ENCODE data around the gene RHOA.

The RHOA gene

GRCh38 chr3:49422379-49423248 is 10.8 kb upstream of the RHOA start, which contains the start of gene AMT:
Gene AMT (minus strand): TSS chr3:49422473. CDS start chr3:49422450, 23 bp downstream.
- Histone ChIP-seq H3K9ac (ENCODE audit: low read length) (no peak within 1 kb of the TSS), H3K4me3 (ENCODE audit: low read length) (peak within 1 kb of the TSS; percentile 63), H3K27me3 (ENCODE audit: control insufficient read depth, insufficient read depth, low read length) (no peaks in the 10 kb centered on the region), H3K36me3 (ENCODE audit: control insufficient read depth, insufficient read depth, low read length) (peaks cover 8% of the 10 kb centered on the region), H3K27ac (ENCODE audit: low read depth, low read length) (peak within 1 kb of the TSS; percentile 40), H3K4me1 (ENCODE audit: control insufficient read depth, insufficient read depth, low read length) (peaks cover 2% of the 10 kb centered on the region)

DNA sequence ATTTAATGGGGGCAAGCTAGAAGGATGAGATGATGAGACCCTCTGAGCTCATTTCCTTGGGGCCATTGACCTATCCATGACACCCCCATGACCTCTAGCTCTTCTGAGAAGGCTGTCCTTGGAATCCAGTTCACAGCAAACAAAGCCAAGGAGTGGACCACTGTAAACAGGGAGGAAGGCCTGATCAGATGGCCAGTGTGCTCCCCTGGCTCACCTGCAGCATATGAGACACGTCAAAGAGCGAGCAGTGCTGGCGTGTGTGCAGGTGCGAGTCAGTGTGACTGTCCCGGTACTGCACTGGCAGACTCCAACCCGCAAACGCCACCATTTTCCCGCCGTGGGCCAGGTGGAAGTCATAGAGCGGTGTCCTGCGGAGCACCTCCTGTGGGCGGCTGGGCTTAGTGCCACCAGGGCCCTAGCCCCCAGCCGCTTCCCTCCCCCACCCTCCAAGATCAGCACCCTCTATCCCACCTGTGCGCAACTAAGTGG is 10.2 kb upstream of the RHOA start:
- Histone ChIP-seq H3K27me3 (ENCODE audit: control insufficient read depth, insufficient read depth, low read length) (no peaks in the 10 kb centered on the region), H3K27ac (ENCODE audit: low read depth, low read length) (peak overlapping the region; percentile 40), H3K36me3 (ENCODE audit: control insufficient read depth, insufficient read depth, low read length) (peaks cover 8% of the 10 kb centered on the region), H3K4me3 (ENCODE audit: low read length) (peak overlapping the region; percentile 63), H3K9ac (ENCODE audit: low read length) (no peak overlapping the region), H3K4me1 (ENCODE audit: control insufficient read depth, insufficient read depth, low read length) (peaks cover 2% of the 10 kb centered on the region)

GRCh38 chr3:49417516-49418120 is 5.8 kb upstream of the RHOA start:
- Histone ChIP-seq H3K27ac (ENCODE audit: low read depth, low read length) (no peak overlapping the region), H3K27me3 (ENCODE audit: control insufficient read depth, insufficient read depth, low read length) (no peaks in the 10 kb centered on the region), H3K9ac (ENCODE audit: low read length) (no peak overlapping the region), H3K36me3 (ENCODE audit: control insufficient read depth, insufficient read depth, low read length) (peaks cover 3% of the 10 kb centered on the region), H3K4me1 (ENCODE audit: control insufficient read depth, insufficient read depth, low read length) (peaks cover 8% of the 10 kb centered on the region), H3K4me3 (ENCODE audit: low read length) (no peak overlapping the region)

GRCh38 chr3:49416867-49417266 is 5.1 kb upstream of the RHOA start:
- no peak overlapping the region for H3K9ac ChIP-seq (ENCODE audit: low read length)
- peaks cover 3% of the 10 kb centered on the region for H3K36me3 ChIP-seq (ENCODE audit: control insufficient read depth, insufficient read depth, low read length)
- H3K27ac ChIP-seq (ENCODE audit: low read depth, low read length): no peak overlapping the region
- H3K27me3 ChIP-seq (ENCODE audit: control insufficient read depth, insufficient read depth, low read length): no peaks in the 10 kb centered on the region
- peaks cover 7% of the 10 kb centered on the region for H3K4me1 ChIP-seq (ENCODE audit: control insufficient read depth, insufficient read depth, low read length)
- no peak overlapping the region for H3K4me3 ChIP-seq (ENCODE audit: low read length)

DNA sequence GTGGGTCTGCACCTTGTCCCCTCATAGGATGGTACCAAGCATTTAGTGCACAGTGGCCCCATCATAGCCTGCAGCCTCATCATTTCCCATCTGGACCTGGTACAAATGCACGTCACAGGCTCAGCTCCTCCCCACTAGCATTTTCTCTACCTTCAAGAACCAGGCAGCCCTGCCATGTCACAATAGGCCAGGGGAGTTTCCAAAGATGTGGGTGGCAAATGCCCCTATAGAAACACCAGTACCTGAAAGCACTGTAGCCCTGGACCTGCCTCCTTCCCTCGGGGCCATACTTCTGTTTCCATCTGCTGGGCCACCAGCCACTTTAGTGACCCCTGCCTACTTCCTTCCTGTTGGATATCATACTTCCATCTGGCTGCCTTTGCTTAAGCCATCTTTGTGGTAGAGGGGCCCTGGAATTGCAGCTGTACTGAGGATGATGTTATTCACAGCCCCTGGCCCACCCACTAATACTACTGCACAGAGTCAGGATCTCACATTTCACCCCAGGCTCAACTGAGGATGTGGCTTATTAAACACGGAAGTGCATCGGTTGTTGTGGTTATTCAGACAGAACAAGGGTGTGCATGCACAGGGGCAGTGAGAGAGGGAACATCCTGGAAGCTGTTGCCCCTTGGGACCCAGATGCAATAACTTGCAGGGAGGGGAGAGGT is 4.3 kb upstream of the RHOA start:
- H3K9ac ChIP-seq (ENCODE audit: low read length): no peak overlapping the region
- no peaks in the 10 kb centered on the region for H3K27me3 ChIP-seq (ENCODE audit: control insufficient read depth, insufficient read depth, low read length)
- H3K36me3 ChIP-seq (ENCODE audit: control insufficient read depth, insufficient read depth, low read length): peaks cover 3% of the 10 kb centered on the region
- H3K4me3 ChIP-seq (ENCODE audit: low read length): no peak overlapping the region
- H3K27ac ChIP-seq (ENCODE audit: low read depth, low read length): no peak overlapping the region
- peaks cover 7% of the 10 kb centered on the region for H3K4me1 ChIP-seq (ENCODE audit: control insufficient read depth, insufficient read depth, low read length)

DNA sequence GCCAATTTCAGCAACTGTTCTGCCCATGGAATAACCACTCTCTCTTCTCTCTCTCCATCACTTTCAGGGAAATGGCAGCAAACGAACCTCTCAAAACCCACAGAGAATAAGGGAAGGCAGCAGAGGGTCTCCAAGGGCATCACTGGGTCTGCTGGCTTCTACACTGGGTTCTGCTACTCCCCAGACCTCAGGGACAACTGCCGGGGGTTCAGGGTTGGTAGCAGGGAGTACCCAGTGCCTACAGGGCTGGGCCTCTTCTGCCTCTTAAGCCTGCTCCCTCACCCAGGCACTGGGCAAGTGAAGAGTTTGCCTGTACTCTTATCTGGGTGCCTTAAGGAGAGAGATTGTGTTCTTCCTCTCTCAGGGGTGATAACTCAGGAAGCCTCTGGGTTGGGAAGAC is 3.0 kb upstream of the RHOA start:
- H3K4me3 ChIP-seq (ENCODE audit: low read length): no peak overlapping the region
- H3K36me3 ChIP-seq (ENCODE audit: control insufficient read depth, insufficient read depth, low read length): peaks cover 3% of the 10 kb centered on the region
- H3K4me1 ChIP-seq (ENCODE audit: control insufficient read depth, insufficient read depth, low read length): peaks cover 16% of the 10 kb centered on the region
- no peak overlapping the region for H3K9ac ChIP-seq (ENCODE audit: low read length)
- H3K27me3 ChIP-seq (ENCODE audit: control insufficient read depth, insufficient read depth, low read length): no peaks in the 10 kb centered on the region
- H3K27ac ChIP-seq (ENCODE audit: low read depth, low read length): no peak overlapping the region

- Histone ChIP-seq H3K36me3 (ENCODE audit: control insufficient read depth, insufficient read depth, low read length) (peaks cover 3% of the 10 kb centered on the region), H3K9ac (ENCODE audit: low read length) (no peak overlapping the region), H3K27ac (ENCODE audit: low read depth, low read length) (no peak overlapping the region), H3K27me3 (ENCODE audit: control insufficient read depth, insufficient read depth, low read length) (no peaks in the 10 kb centered on the region), H3K4me1 (ENCODE audit: control insufficient read depth, insufficient read depth, low read length) (peaks cover 21% of the 10 kb centered on the region), H3K4me3 (ENCODE audit: low read length) (peak overlapping the region; percentile 98)
Observed at GRCh38 chr3:49413338-49413734, 1.6 kb upstream of the RHOA start.

- H3K27me3 ChIP-seq (ENCODE audit: control insufficient read depth, insufficient read depth, low read length): no peaks in the 10 kb centered on the region
- peak overlapping the region; percentile 98 for H3K4me3 ChIP-seq (ENCODE audit: low read length)
- H3K36me3 ChIP-seq (ENCODE audit: control insufficient read depth, insufficient read depth, low read length): peaks cover 3% of the 10 kb centered on the region
- peaks cover 21% of the 10 kb centered on the region for H3K4me1 ChIP-seq (ENCODE audit: control insufficient read depth, insufficient read depth, low read length)
- H3K9ac ChIP-seq (ENCODE audit: low read length): peak overlapping the region; percentile 60
- peak overlapping the region; percentile 94 for H3K27ac ChIP-seq (ENCODE audit: low read depth, low read length)
Observed at GRCh38 chr3:49412632-49413337, 1.0 kb upstream of the RHOA start.

- Histone ChIP-seq H3K27ac (ENCODE audit: low read depth, low read length) (peak overlapping the region; percentile 94), H3K4me1 (ENCODE audit: control insufficient read depth, insufficient read depth, low read length) (peaks cover 21% of the 10 kb centered on the region), H3K27me3 (ENCODE audit: control insufficient read depth, insufficient read depth, low read length) (no peaks in the 10 kb centered on the region), H3K36me3 (ENCODE audit: control insufficient read depth, insufficient read depth, low read length) (peaks cover 3% of the 10 kb centered on the region), H3K9ac (ENCODE audit: low read length) (peak overlapping the region; percentile 93), H3K4me3 (ENCODE audit: low read length) (peak overlapping the region; percentile 70)
Observed at GRCh38 chr3:49411535-49411967, 225 bp downstream of the RHOA start.

DNA sequence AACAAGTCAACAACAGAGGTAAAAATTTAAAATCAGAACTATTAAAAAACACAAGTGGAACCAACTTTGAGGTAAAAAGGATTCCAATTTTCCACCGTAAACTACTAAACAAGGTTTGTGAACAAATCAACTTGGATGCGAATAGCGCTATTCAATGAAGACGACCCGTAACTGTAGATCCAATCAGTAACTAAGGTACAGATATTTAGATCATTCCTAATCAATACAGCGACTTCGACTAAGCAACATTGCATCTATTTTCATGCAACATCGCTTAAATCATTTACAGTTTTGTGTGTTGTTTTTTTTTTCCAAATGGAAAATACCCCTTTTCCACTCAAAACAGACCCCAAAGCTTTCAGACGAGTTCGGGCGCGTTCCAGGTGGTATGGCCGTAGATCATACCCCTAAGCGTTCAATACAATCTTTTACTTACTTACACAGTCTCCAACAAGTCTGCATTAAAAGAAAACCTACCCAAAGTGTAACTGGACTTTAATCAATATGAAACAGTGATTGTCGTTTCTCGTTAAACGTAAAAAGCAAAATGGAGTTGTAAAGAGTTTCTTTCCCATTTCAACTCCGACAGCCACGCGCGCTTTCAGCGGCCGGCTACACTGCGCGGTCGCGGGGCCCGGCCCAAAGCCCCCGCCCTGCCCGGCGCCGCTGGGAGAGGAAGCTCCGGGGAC is 786 bp downstream of the RHOA start:
- Histone ChIP-seq H3K9ac (ENCODE audit: low read length) (peak overlapping the region; percentile 93), H3K27me3 (ENCODE audit: control insufficient read depth, insufficient read depth, low read length) (no peaks in the 10 kb centered on the region), H3K36me3 (ENCODE audit: control insufficient read depth, insufficient read depth, low read length) (peaks cover 3% of the 10 kb centered on the region), H3K4me3 (ENCODE audit: low read length) (peak overlapping the region; percentile 70), H3K27ac (ENCODE audit: low read depth, low read length) (peak overlapping the region; percentile 94), H3K4me1 (ENCODE audit: control insufficient read depth, insufficient read depth, low read length) (peaks cover 21% of the 10 kb centered on the region)

DNA sequence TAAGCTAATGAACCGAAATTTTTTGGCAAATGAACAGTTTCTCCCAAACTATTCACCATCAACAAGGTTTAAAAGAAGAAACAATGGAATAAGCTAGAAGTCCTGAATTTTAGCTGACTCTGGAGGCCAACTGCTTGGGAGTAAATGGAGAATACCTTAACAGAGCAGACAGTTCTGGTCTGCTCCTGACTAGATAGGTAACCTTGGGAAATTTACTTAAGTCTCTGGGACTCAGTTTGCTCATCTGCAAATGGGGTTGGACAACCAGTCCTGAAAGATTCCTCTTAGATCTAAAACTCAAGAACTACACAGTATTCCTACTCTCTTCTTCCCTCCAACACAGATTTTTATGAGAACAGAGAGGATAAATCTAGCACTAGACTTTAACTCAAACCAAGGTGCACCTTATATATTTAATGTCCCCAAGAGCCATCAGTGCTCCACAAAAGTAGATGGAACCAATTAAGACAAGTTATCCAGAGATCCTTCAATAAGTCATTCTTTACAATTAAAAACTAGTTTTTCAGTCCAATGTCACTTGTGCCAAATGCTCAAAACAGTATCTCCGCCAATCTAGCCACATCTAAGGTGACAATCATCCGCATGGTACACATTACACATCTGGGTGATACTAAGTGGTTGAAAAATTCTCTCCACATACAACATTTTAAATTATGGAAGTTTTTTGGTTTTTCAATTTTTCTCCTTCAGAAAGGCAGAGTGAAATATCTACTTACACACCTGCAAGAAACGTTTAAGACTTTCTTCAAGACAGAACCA is 1.5 kb downstream of the RHOA start:
- H3K27me3 ChIP-seq (ENCODE audit: control insufficient read depth, insufficient read depth, low read length): no peaks in the 10 kb centered on the region
- no peak overlapping the region for H3K9ac ChIP-seq (ENCODE audit: low read length)
- H3K4me1 ChIP-seq (ENCODE audit: control insufficient read depth, insufficient read depth, low read length): peaks cover 24% of the 10 kb centered on the region
- peak overlapping the region; percentile 94 for H3K27ac ChIP-seq (ENCODE audit: low read depth, low read length)
- H3K4me3 ChIP-seq (ENCODE audit: low read length): peak overlapping the region; percentile 70
- no peaks in the 10 kb centered on the region for H3K36me3 ChIP-seq (ENCODE audit: control insufficient read depth, insufficient read depth, low read length)

Measured in rectal smooth muscle tissue (tissue), 1 donor.